ENCODE data around the gene SLC41A3.

The SLC41A3 gene

GRCh38 chr3:126077754-126078153, 6.2 kb downstream of the SLC41A3 start:
- no peaks in the 10 kb centered on the region for H3K9me2 ChIP-seq (replicated peaks; ENCODE audit: control insufficient read depth, low read length)

GRCh38 chr3:126076140-126076539, 7.8 kb downstream of the SLC41A3 start:
- Histone ChIP-seq H3K9me2 (replicated peaks; ENCODE audit: control insufficient read depth, low read length) (no peaks in the 10 kb centered on the region), H3K4me2 (ENCODE audit: low read length) (no peak overlapping the region), H3K4me1 (ENCODE audit: control insufficient read depth, low read length) (no peaks in the 10 kb centered on the region), H3F3A (ENCODE audit: control insufficient read depth, insufficient read depth) (no peaks in the 10 kb centered on the region), H3K27me3 (ENCODE audit: control insufficient read depth, low read length) (no peaks in the 10 kb centered on the region), H3K27ac (ENCODE audit: low read depth, low read length) (no peak overlapping the region), H4K20me1 (ENCODE audit: control insufficient read depth, insufficient read depth, low read depth, low read length) (no peaks in the 10 kb centered on the region), H3K79me2 (ENCODE audit: control insufficient read depth, low read length) (peaks cover 5% of the 10 kb centered on the region; the same call in 1 of the 2 replicates), H3K9me3 (ENCODE audit: control insufficient read depth, insufficient read depth, low read length) (peaks cover 9% of the 10 kb centered on the region; the same call in 1 of the 2 replicates), H3K4me3 (ENCODE audit: low read length) (no peak overlapping the region), H3K36me3 (ENCODE audit: control insufficient read depth, low read length) (peaks cover 2% of the 10 kb centered on the region; the same call in 1 of the 2 replicates)
- TF ChIP-seq EZH2phosphoT487 (IDR thresholded peaks at IDR 0.05; ENCODE audit: borderline replicate concordance, low read length): no peak
- TF ChIP-seq CTCF (IDR thresholded peaks at IDR 0.05; ENCODE audit: low read depth, low read length, poor library complexity, severe bottlenecking): no peak

More at GRCh38 chr3:126077754-126078153, 6.2 kb downstream of the SLC41A3 start:
- H3K79me2 ChIP-seq (ENCODE audit: control insufficient read depth, low read length): peaks cover 10% of the 10 kb centered on the region
- H3K9me3 ChIP-seq (ENCODE audit: control insufficient read depth, insufficient read depth, low read length): peaks cover 8% of the 10 kb centered on the region; the same call in 1 of the 2 replicates
- no peak overlapping the region for H3K4me2 ChIP-seq (ENCODE audit: low read length)
- H3F3A ChIP-seq (ENCODE audit: control insufficient read depth, insufficient read depth): no peaks in the 10 kb centered on the region
- H3K4me1 ChIP-seq (ENCODE audit: control insufficient read depth, low read length): peaks cover 4% of the 10 kb centered on the region
- H3K36me3 ChIP-seq (ENCODE audit: control insufficient read depth, low read length): peaks cover 3% of the 10 kb centered on the region; the same call in 1 of the 2 replicates
- H3K4me3 ChIP-seq (ENCODE audit: low read length): no peak overlapping the region
- H3K27me3 ChIP-seq (ENCODE audit: control insufficient read depth, low read length): no peaks in the 10 kb centered on the region
- no peak overlapping the region for H3K27ac ChIP-seq (ENCODE audit: low read depth, low read length)
- TF ChIP-seq EZH2phosphoT487 (IDR thresholded peaks at IDR 0.05; ENCODE audit: borderline replicate concordance, low read length) (no peak), CTCF (IDR thresholded peaks at IDR 0.05; ENCODE audit: low read depth, low read length, poor library complexity, severe bottlenecking) (no peak)
- no peaks in the 10 kb centered on the region for H4K20me1 ChIP-seq (ENCODE audit: control insufficient read depth, insufficient read depth, low read depth, low read length)

- Histone ChIP-seq H4K20me1 (ENCODE audit: control insufficient read depth, insufficient read depth, low read depth, low read length) (no peaks in the 10 kb centered on the region), H3K27me3 (ENCODE audit: control insufficient read depth, low read length) (no peaks in the 10 kb centered on the region), H3K4me1 (ENCODE audit: control insufficient read depth, low read length) (no peaks in the 10 kb centered on the region), H3F3A (ENCODE audit: control insufficient read depth, insufficient read depth) (no peaks in the 10 kb centered on the region), H3K79me2 (ENCODE audit: control insufficient read depth, low read length) (peaks cover 5% of the 10 kb centered on the region; the same call in 1 of the 2 replicates), H3K4me3 (ENCODE audit: low read length) (no peak overlapping the region), H3K9me2 (replicated peaks; ENCODE audit: control insufficient read depth, low read length) (no peaks in the 10 kb centered on the region), H3K9me3 (ENCODE audit: control insufficient read depth, insufficient read depth, low read length) (peaks cover 9% of the 10 kb centered on the region; the same call in 1 of the 2 replicates), H3K36me3 (ENCODE audit: control insufficient read depth, low read length) (no peaks in the 10 kb centered on the region), H3K27ac (ENCODE audit: low read depth, low read length) (no peak overlapping the region), H3K4me2 (ENCODE audit: low read length) (no peak overlapping the region)
- TF ChIP-seq EZH2phosphoT487 (IDR thresholded peaks at IDR 0.05; ENCODE audit: borderline replicate concordance, low read length) (no peak), CTCF (IDR thresholded peaks at IDR 0.05; ENCODE audit: low read depth, low read length, poor library complexity, severe bottlenecking) (no peak)
Observed at GRCh38 chr3:126070146-126070545, 13.8 kb downstream of the SLC41A3 start.

Measured in DOHH2 (cell line).